ENCODE measurements around the gene LSG1. TPM values are rescaled to one million over a fixed set of nuclear protein-coding genes. Genes with fewer than 3 reads are reported as not detected.

LSG1 gene
- total RNA-seq (10 to 100 TPM; 42.0 to 52.6 TPM), total RNA-seq (109 to 116 reads per million in 2 donors)

- peak within 1 kb of the TSS; percentile 97 for H3K27ac Mint-ChIP-seq
- DNase-seq (peak; percentile 74 to 77 (median 77)), ATAC-seq (peak; percentile 97)
- H3K36me3 Mint-ChIP-seq (ENCODE audit: low read depth), result peaks cover 8% of the 10 kb centered on the region
- H3K27me3 Mint-ChIP-seq, result no peaks in the 10 kb centered on the region
- peak within 1 kb of the TSS; percentile 98 for H3K4me3 Mint-ChIP-seq
- H3K4me1 Mint-ChIP-seq, result peaks cover 33% of the 10 kb centered on the region
- no peaks in the 10 kb centered on the region for H3K9me3 ChIP-seq (ENCODE audit: control insufficient read depth, low read length, poor library complexity, severe bottlenecking)
Measured at GRCh38 chr3:194671900-194672808, at the start of gene LSG1. TSS of gene LSG1 (minus strand) at chr3:194672191. CDS start at chr3:194672162, 29 bp downstream.

GRCh38 chr3:194720048-194720447, 48.1 kb upstream of the LSG1 start:
- H3K27ac Mint-ChIP-seq, result no peak overlapping the region
- no peak for ATAC-seq
- peaks cover 28% of the 10 kb centered on the region for H3K27me3 Mint-ChIP-seq
- H3K4me1 Mint-ChIP-seq, result peaks cover 3% of the 10 kb centered on the region
- no peaks in the 10 kb centered on the region for H3K9me3 ChIP-seq (ENCODE audit: control insufficient read depth, low read length, poor library complexity, severe bottlenecking)
- H3K36me3 Mint-ChIP-seq (ENCODE audit: low read depth), result peaks cover 2% of the 10 kb centered on the region
- DNase-seq, result no peak
- H3K4me3 Mint-ChIP-seq, result no peak overlapping the region

GRCh38 chr3:194718079-194718478, 46.1 kb upstream of the LSG1 start:
- no peak for DNase-seq
- Mint-ChIP-seq H3K4me1 (peaks cover 5% of the 10 kb centered on the region), H3K36me3 (ENCODE audit: low read depth) (no peaks in the 10 kb centered on the region), H3K27ac (no peak overlapping the region), H3K4me3 (no peak overlapping the region), H3K27me3 (peaks cover 25% of the 10 kb centered on the region)
- H3K9me3 ChIP-seq (ENCODE audit: control insufficient read depth, low read length, poor library complexity, severe bottlenecking), result no peaks in the 10 kb centered on the region
- no peak for ATAC-seq

GRCh38 chr3:194715022-194715800, 43.2 kb upstream of the LSG1 start:
- H3K36me3 Mint-ChIP-seq (ENCODE audit: low read depth), result no peaks in the 10 kb centered on the region
- peaks cover 24% of the 10 kb centered on the region for H3K27me3 Mint-ChIP-seq
- no peak overlapping the region for H3K4me3 Mint-ChIP-seq
- H3K9me3 ChIP-seq (ENCODE audit: control insufficient read depth, low read length, poor library complexity, severe bottlenecking), result no peaks in the 10 kb centered on the region
- DNase-seq (no peak), ATAC-seq (peak; percentile 45)
- H3K27ac Mint-ChIP-seq, result peak overlapping the region; percentile 85
- H3K4me1 Mint-ChIP-seq, result peaks cover 5% of the 10 kb centered on the region

- Mint-ChIP-seq H3K4me1 (peaks cover 5% of the 10 kb centered on the region), H3K4me3 (no peak overlapping the region), H3K36me3 (ENCODE audit: low read depth) (no peaks in the 10 kb centered on the region), H3K27ac (peak overlapping the region; percentile 85), H3K27me3 (peaks cover 22% of the 10 kb centered on the region)
- no peak for ATAC-seq
- no peak for DNase-seq
- no peaks in the 10 kb centered on the region for H3K9me3 ChIP-seq (ENCODE audit: control insufficient read depth, low read length, poor library complexity, severe bottlenecking)
Measured at GRCh38 chr3:194714564-194714963, 42.6 kb upstream of the LSG1 start.

DNA sequence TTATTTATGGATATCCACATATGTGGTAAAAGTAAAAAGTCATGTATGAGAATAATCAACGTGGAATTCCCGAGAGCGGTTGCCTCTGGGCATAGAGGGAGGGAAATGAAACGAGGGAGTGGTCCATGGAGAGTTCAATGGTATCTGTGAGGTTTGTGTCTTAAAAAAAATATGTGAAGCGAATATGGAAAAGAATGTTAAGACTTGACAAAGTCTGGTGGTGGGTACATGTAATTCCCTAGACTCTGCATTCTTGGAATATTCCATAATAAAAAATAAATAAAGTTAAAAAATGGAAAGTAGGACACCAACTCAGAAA, 42.1 kb upstream of the LSG1 start:
- Mint-ChIP-seq H3K4me3 (no peak overlapping the region), H3K4me1 (peaks cover 5% of the 10 kb centered on the region), H3K36me3 (ENCODE audit: low read depth) (no peaks in the 10 kb centered on the region), H3K27me3 (peaks cover 18% of the 10 kb centered on the region), H3K27ac (no peak overlapping the region)
- ATAC-seq, result no peak
- H3K9me3 ChIP-seq (ENCODE audit: control insufficient read depth, low read length, poor library complexity, severe bottlenecking), result no peaks in the 10 kb centered on the region
- DNase-seq, result no peak

DNA sequence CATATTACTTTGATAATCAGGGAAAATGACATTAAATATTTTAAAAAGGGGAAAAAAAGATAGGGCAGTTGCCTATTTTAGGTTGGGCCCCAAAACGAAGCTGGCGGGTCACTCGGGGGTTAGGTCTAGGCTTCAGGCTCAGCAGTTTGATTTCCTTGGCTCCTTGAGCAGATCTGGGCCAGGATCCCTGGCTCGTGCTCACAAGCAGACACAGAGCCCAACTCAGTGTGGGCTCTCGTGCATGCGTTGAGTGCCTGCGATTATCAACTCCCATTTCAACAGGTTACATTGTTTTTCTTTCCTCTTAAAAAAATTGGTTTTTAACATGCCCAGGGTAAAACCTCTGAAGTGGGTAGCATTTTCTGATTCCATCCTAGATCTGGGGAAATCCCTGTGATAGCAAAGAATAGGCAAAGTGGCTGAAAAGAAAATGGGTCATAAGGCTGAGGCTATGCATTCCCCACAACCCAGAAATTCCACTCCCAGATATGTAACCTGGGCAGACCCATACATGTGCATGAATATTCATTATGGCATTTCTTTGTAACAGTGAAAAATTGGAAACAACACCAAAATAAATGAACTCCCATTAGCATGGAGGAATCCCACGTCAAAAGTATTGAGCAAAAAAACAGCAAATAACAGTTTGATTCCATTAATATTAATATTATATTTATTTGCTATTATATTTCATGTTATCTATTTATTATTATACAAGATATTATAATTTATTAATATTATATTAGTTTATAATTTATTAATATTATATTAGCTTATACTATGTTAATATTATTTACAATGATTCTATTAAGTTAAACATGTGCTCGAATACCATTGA, 41.5 kb upstream of the LSG1 start:
- peaks cover 5% of the 10 kb centered on the region for H3K4me1 Mint-ChIP-seq
- no peak for ATAC-seq

GRCh38 chr3:194711913-194712312, 39.9 kb upstream of the LSG1 start:
- no peaks in the 10 kb centered on the region for H3K36me3 Mint-ChIP-seq (ENCODE audit: low read depth)
- ATAC-seq, result no peak
- H3K9me3 ChIP-seq (ENCODE audit: control insufficient read depth, low read length, poor library complexity, severe bottlenecking), result peaks cover 4% of the 10 kb centered on the region
- H3K4me1 Mint-ChIP-seq, result peaks cover 5% of the 10 kb centered on the region
- H3K27me3 Mint-ChIP-seq, result peaks cover 15% of the 10 kb centered on the region
- no peak overlapping the region for H3K4me3 Mint-ChIP-seq
- no peak overlapping the region for H3K27ac Mint-ChIP-seq
- DNase-seq, result no peak

More for the DNA sequence above, 41.5 kb upstream of the LSG1 start:
- Mint-ChIP-seq H3K4me3 (no peak overlapping the region), H3K27me3 (peaks cover 15% of the 10 kb centered on the region), H3K27ac (no peak overlapping the region), H3K36me3 (ENCODE audit: low read depth) (no peaks in the 10 kb centered on the region)
- no peaks in the 10 kb centered on the region for H3K9me3 ChIP-seq (ENCODE audit: control insufficient read depth, low read length, poor library complexity, severe bottlenecking)
- DNase-seq, result no peak

GRCh38 chr3:194711286-194711685, 39.3 kb upstream of the LSG1 start:
- Mint-ChIP-seq H3K27me3 (peaks cover 15% of the 10 kb centered on the region), H3K27ac (no peak overlapping the region), H3K4me1 (peaks cover 5% of the 10 kb centered on the region), H3K36me3 (ENCODE audit: low read depth) (no peaks in the 10 kb centered on the region), H3K4me3 (no peak overlapping the region)
- ATAC-seq (no peak), DNase-seq (no peak)
- H3K9me3 ChIP-seq (ENCODE audit: control insufficient read depth, low read length, poor library complexity, severe bottlenecking), result peaks cover 4% of the 10 kb centered on the region

- Mint-ChIP-seq H3K27me3 (peaks cover 10% of the 10 kb centered on the region), H3K4me3 (no peak overlapping the region), H3K36me3 (ENCODE audit: low read depth) (no peaks in the 10 kb centered on the region), H3K27ac (no peak overlapping the region), H3K4me1 (no peaks in the 10 kb centered on the region)
- DNase-seq (no peak), ATAC-seq (no peak)
- H3K9me3 ChIP-seq (ENCODE audit: control insufficient read depth, low read length, poor library complexity, severe bottlenecking), result peaks cover 4% of the 10 kb centered on the region
Measured at GRCh38 chr3:194707147-194707540, 35.2 kb upstream of the LSG1 start.

DNA sequence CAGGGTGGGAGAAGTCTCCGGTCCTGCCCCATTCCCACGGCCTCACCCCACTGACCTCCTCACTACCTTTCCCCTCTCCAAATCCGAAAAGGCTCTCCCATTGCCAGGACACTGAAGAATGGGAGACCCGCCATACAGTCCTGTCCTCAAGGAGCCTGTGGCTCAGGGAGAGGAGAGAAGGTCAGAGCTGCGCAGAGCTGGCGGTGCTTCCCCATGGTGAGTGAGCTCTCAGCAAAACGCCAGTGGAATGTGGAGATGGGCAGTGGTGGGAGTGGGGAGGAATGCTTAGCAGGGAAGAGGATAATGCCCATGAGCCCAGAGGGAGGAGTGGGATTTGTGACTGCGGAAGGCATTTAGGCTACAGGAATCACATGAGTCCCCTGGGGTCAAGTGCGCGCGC, 33.8 kb upstream of the LSG1 start:
- Mint-ChIP-seq H3K27me3 (peaks cover 6% of the 10 kb centered on the region), H3K4me1 (no peaks in the 10 kb centered on the region), H3K27ac (no peak overlapping the region), H3K36me3 (ENCODE audit: low read depth) (no peaks in the 10 kb centered on the region), H3K4me3 (no peak overlapping the region)
- H3K9me3 ChIP-seq (ENCODE audit: control insufficient read depth, low read length, poor library complexity, severe bottlenecking), result peaks cover 4% of the 10 kb centered on the region
- DNase-seq (no peak), ATAC-seq (no peak)

GRCh38 chr3:194705227-194705626, 33.2 kb upstream of the LSG1 start:
- H3K9me3 ChIP-seq (ENCODE audit: control insufficient read depth, low read length, poor library complexity, severe bottlenecking), result peaks cover 4% of the 10 kb centered on the region
- Mint-ChIP-seq H3K4me3 (peak overlapping the region; percentile 21), H3K27ac (no peak overlapping the region), H3K27me3 (peaks cover 8% of the 10 kb centered on the region), H3K36me3 (ENCODE audit: low read depth) (no peaks in the 10 kb centered on the region), H3K4me1 (no peaks in the 10 kb centered on the region)
- DNase-seq, result no peak
- no peak for ATAC-seq

DNA sequence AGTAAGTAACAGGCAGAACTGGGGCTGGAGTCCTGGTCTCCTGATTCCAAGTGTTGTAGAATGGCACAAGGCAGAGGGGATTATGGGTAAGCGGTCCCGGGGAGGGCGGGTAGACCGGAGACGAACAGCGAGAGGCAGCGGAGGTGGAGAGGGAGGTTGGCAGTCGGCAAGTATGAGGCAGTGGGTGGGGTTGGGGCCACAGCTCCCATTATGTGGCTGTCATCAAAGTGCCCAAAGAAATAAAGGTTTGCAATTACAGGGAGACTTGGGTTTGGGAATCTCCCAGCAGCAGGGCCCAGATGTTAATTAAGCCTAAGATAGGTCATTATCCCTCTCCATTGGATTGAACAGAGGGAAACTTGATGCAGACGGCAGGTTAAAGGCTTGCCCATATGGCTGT, 30.6 kb upstream of the LSG1 start:
- H3K27ac Mint-ChIP-seq, result no peak overlapping the region
- DNase-seq, result no peak
- ATAC-seq, result no peak

More for the DNA sequence above, 30.6 kb upstream of the LSG1 start:
- H3K9me3 ChIP-seq (ENCODE audit: control insufficient read depth, low read length, poor library complexity, severe bottlenecking), result no peaks in the 10 kb centered on the region
- Mint-ChIP-seq H3K4me3 (no peak overlapping the region), H3K27me3 (peaks cover 12% of the 10 kb centered on the region), H3K4me1 (no peaks in the 10 kb centered on the region), H3K36me3 (ENCODE audit: low read depth) (no peaks in the 10 kb centered on the region)
